GM12892 (cell line): ENCODE data around the gene GOT1.

ENCODE experiments used
- DNase-seq: peaks from one replicate; pipeline ENCODE4 v3.0.0; 2011; ENCODE audit not compliant: insufficient read length
- FAIRE-seq: peaks from 2 replicates; lab custom pipeline; 2011; peaks lifted over from hg19 to GRCh38; lab: Jason Lieb, UNC
- POLR2A ChIP-seq: IDR thresholded peaks from 2 replicates; pipeline ENCODE4 v1.6.1; 2011; ENCODE audit warnings: low read depth, low read length, control low read depth
- POLR2AphosphoS5 ChIP-seq: IDR thresholded peaks from 2 replicates; pipeline ENCODE4 v1.6.1; 2011; ENCODE audit warnings: low read depth, low read length, control low read depth
- TAF1 ChIP-seq: IDR thresholded peaks from 2 replicates; pipeline ENCODE4 v1.6.1; 2011; ENCODE audit warnings: low read depth, mild to moderate bottlenecking, control low read depth, low read length, borderline replicate concordance

GOT1 gene

GRCh38 chr10:99432047-99432446 lies 1.6 kb upstream of the GOT1 start:
- TF ChIP-seq POLR2A, result no peak
- TF ChIP-seq TAF1, result no peak
- no peak for TF ChIP-seq POLR2AphosphoS5
- FAIRE-seq (no peak), DNase-seq (no peak)

- DNase-seq (no peak), FAIRE-seq (peak; percentile 81)
- TF ChIP-seq POLR2AphosphoS5 (no peak), POLR2A (no peak), TAF1 (no peak)
These were observed 851 bp upstream of the GOT1 start for GRCh38 chr10:99431190-99431760.

GRCh38 chr10:99430116-99430450 lies 341 bp downstream of the GOT1 start:
- DNase-seq (no peak), FAIRE-seq (peak; percentile 54)
- no peak for TF ChIP-seq TAF1
- no peak for TF ChIP-seq POLR2AphosphoS5
- TF ChIP-seq POLR2A, result no peak

- DNase-seq, result no peak
- TF ChIP-seq POLR2AphosphoS5 (no peak), POLR2A (no peak), TAF1 (no peak)
- FAIRE-seq, result no peak
These were observed 818 bp downstream of the GOT1 start for GRCh38 chr10:99429517-99430095.

GRCh38 chr10:99427566-99428190 lies 2.7 kb downstream of the GOT1 start:
- no peak for FAIRE-seq

GRCh38 chr10:99426689-99427088 lies 3.7 kb downstream of the GOT1 start:
- no peak for TF ChIP-seq TAF1
- TF ChIP-seq POLR2AphosphoS5, result no peak
- no peak for TF ChIP-seq POLR2A
- DNase-seq, result no peak
- no peak for FAIRE-seq

More at GRCh38 chr10:99427566-99428190, 2.7 kb downstream of the GOT1 start:
- no peak for TF ChIP-seq TAF1
- no peak for TF ChIP-seq POLR2AphosphoS5
- TF ChIP-seq POLR2A, result no peak
- DNase-seq, result no peak

GRCh38 chr10:99425204-99425603 lies 5.2 kb downstream of the GOT1 start:
- TF ChIP-seq TAF1, result no peak
- no peak for TF ChIP-seq POLR2AphosphoS5
- TF ChIP-seq POLR2A, result no peak
- FAIRE-seq, result no peak
- DNase-seq, result no peak

GRCh38 chr10:99424656-99425055 lies 5.8 kb downstream of the GOT1 start:
- no peak for FAIRE-seq
- TF ChIP-seq POLR2AphosphoS5, result no peak
- TF ChIP-seq POLR2A, result no peak
- TF ChIP-seq TAF1, result no peak
- DNase-seq, result no peak

GRCh38 chr10:99422529-99423096 lies 7.8 kb downstream of the GOT1 start:
- no peak for DNase-seq
- TF ChIP-seq TAF1 (no peak), POLR2A (no peak), POLR2AphosphoS5 (no peak)
- FAIRE-seq, result no peak

GRCh38 chr10:99421233-99421739 lies 9.1 kb downstream of the GOT1 start:
- no peak for DNase-seq
- TF ChIP-seq TAF1 (no peak), POLR2A (no peak), POLR2AphosphoS5 (no peak)
- FAIRE-seq, result no peak

- FAIRE-seq (no peak), DNase-seq (no peak)
- TF ChIP-seq POLR2AphosphoS5 (no peak), TAF1 (no peak), POLR2A (no peak)
These were observed 10.7 kb downstream of the GOT1 start for GRCh38 chr10:99419688-99420087.
